Activated naive CD8-positive, alpha-beta T cell treated with anti-CD3 and anti-CD28 coated beads, Interleukin-2, amount 50 U/mL, for 24 hours (primary cell): Measurements from ENCODE around the gene NOTUM.
A peak's percentile ranks its signal among the peaks of the same experiment; 100 is the strongest.

Source experiments
- ATAC-seq: fragments of 150-1000 bp; cut with Tn5 transposase; one replicate; pipeline ENCODE4 v1.10.0; 2021
- DNase-seq: peaks from one replicate; pipeline ENCODE4 v3.0.0; 2021
- H3K27ac Mint-ChIP-seq: one replicate; pipeline ENCODE4 v1.8.0; 2021; ENCODE audit warnings: mild to moderate bottlenecking, mixed read lengths
- H3K27me3 Mint-ChIP-seq: one replicate; pipeline ENCODE4 v1.8.0; 2021; ENCODE audit warnings: mixed read lengths
- H3K36me3 Mint-ChIP-seq: one replicate; pipeline ENCODE4 v1.8.0; 2021; ENCODE audit warnings: low read depth, mixed read lengths
- H3K4me1 Mint-ChIP-seq: one replicate; pipeline ENCODE4 v1.8.0; 2021; ENCODE audit warnings: mixed read lengths
- H3K4me3 Mint-ChIP-seq: one replicate; pipeline ENCODE4 v1.8.0; 2021; ENCODE audit warnings: mild to moderate bottlenecking, moderate library complexity, mixed read lengths
- H3K9me3 Mint-ChIP-seq: one replicate; pipeline ENCODE4 v1.8.0; 2021; ENCODE audit warnings: mixed read lengths

NOTUM gene

GRCh38 chr17:81947189-81947588 is 13.8 kb downstream of the NOTUM start, which contains the start of gene MYADML2:
Gene MYADML2 (minus strand): TSS chr17:81947233. CDS start chr17:81941741, 5,492 bp downstream.
- no peak for DNase-seq
- no peak within 1 kb of the TSS for H3K27ac Mint-ChIP-seq
- no peak for ATAC-seq
- no peaks in the 10 kb centered on the region for H3K9me3 Mint-ChIP-seq
- no peaks in the 10 kb centered on the region for H3K36me3 Mint-ChIP-seq
- peaks cover 2% of the 10 kb centered on the region for H3K27me3 Mint-ChIP-seq
- H3K4me1 Mint-ChIP-seq: no peaks in the 10 kb centered on the region
- H3K4me3 Mint-ChIP-seq: no peak within 1 kb of the TSS

GRCh38 chr17:81944858-81945257 is 16.1 kb downstream of the NOTUM start:
- Mint-ChIP-seq H3K9me3 (no peaks in the 10 kb centered on the region), H3K4me3 (no peak overlapping the region), H3K4me1 (no peaks in the 10 kb centered on the region), H3K36me3 (no peaks in the 10 kb centered on the region), H3K27me3 (peaks cover 4% of the 10 kb centered on the region), H3K27ac (no peak overlapping the region)
- DNase-seq (no peak), ATAC-seq (no peak)

DNA sequence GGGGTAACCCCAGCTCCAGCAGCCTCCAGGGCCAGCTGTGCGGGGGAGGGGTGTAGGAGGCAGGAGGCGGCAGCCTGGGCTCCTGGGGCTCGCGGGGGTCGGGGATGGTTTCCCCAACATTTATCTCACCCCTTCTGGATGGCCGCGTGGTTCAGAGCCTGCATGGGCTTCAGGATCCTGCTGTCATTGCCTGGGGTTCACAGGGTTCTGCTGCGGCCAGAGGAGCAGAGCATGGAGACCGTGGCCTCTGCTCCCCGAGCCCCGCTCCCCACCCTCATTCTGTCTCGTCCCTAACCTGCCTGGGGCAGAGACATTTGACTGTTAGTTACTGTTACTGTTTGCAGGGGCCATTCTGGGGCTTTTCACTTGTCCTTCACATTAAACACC is 18.8 kb downstream of the NOTUM start:
- Mint-ChIP-seq H3K27ac (no peak overlapping the region), H3K4me1 (peaks cover 5% of the 10 kb centered on the region)
- ATAC-seq: no peak

DNA sequence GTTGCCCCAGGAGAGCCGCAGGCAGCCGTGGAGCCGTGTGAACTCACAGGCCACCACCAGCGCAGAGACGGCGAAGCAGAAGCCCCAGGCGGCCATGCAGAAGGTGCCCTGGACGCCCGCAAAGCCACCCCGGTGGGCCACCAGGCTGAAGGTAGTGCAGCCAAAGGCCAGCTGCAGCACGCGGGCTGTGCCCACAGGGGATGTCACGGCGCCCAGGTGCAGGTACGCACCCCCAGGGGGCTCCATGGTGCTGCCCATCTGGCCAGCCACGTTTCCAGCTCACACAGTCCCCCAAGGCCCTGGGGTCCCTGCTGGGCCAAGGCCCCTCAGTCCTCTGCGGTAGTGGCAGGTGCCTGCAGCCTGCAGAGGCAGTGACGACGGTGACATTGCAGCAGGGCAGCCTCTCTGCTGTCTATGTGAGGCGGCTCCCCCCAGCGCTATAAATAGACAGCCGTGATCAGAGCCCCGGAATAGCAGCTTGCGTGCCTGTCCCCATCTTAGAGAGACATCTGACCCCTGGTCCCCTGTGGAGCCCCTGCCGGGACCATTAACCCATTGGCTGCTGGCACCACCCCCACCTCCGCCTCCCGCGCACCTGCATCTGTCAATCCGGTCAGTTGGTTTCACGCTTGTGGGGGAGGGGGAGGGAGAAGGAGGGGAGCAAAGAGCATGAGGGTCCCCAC is 19.4 kb downstream of the NOTUM start:
- H3K4me1 Mint-ChIP-seq: peaks cover 6% of the 10 kb centered on the region
- no peaks in the 10 kb centered on the region for H3K36me3 Mint-ChIP-seq
- peaks cover 4% of the 10 kb centered on the region for H3K27me3 Mint-ChIP-seq
- ATAC-seq: no peak
- H3K4me3 Mint-ChIP-seq: no peak overlapping the region
- no peak for DNase-seq
- H3K9me3 Mint-ChIP-seq: no peaks in the 10 kb centered on the region
- no peak overlapping the region for H3K27ac Mint-ChIP-seq

More for the DNA sequence above, 18.8 kb downstream of the NOTUM start:
- peaks cover 4% of the 10 kb centered on the region for H3K27me3 Mint-ChIP-seq
- no peaks in the 10 kb centered on the region for H3K9me3 Mint-ChIP-seq
- H3K4me3 Mint-ChIP-seq: no peak overlapping the region
- no peak for DNase-seq
- no peaks in the 10 kb centered on the region for H3K36me3 Mint-ChIP-seq

- no peak for DNase-seq
- no peaks in the 10 kb centered on the region for H3K9me3 Mint-ChIP-seq
- no peak overlapping the region for H3K4me3 Mint-ChIP-seq
- peaks cover 2% of the 10 kb centered on the region for H3K36me3 Mint-ChIP-seq
- H3K4me1 Mint-ChIP-seq: peaks cover 12% of the 10 kb centered on the region
- H3K27ac Mint-ChIP-seq: no peak overlapping the region
- no peak for ATAC-seq
- peaks cover 4% of the 10 kb centered on the region for H3K27me3 Mint-ChIP-seq
These were observed 20.2 kb downstream of the NOTUM start for GRCh38 chr17:81940538-81941483.

DNA sequence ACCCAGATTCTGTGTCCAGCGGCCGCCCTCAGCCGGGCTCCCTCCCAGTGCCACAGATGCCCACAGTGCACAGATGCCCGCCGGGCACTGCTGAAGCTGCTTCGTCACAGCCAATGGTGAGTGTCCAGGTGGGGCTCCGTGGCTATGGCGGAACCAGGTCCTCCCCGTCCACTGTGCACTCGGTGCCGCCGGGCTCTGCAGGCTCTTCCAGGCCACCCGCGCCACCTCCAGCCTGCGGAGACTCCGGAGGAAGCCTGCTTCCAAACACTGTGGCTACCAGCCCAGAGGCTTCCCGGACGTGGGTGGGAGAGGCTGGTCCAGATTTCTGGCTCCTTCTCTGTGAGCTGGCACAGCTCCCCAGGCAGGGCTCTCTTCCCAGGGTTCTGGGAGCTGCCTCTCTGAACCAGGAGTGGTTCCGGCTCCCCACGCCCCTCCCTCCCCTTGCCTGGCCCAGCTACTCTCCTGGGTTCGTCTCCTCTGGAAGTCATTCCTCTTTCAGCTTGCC is 21.1 kb downstream of the NOTUM start:
- Mint-ChIP-seq H3K4me1 (peaks cover 17% of the 10 kb centered on the region), H3K4me3 (no peak overlapping the region), H3K27ac (no peak overlapping the region), H3K36me3 (peaks cover 5% of the 10 kb centered on the region), H3K9me3 (no peaks in the 10 kb centered on the region), H3K27me3 (peaks cover 4% of the 10 kb centered on the region)
- ATAC-seq (no peak), DNase-seq (no peak)

DNA sequence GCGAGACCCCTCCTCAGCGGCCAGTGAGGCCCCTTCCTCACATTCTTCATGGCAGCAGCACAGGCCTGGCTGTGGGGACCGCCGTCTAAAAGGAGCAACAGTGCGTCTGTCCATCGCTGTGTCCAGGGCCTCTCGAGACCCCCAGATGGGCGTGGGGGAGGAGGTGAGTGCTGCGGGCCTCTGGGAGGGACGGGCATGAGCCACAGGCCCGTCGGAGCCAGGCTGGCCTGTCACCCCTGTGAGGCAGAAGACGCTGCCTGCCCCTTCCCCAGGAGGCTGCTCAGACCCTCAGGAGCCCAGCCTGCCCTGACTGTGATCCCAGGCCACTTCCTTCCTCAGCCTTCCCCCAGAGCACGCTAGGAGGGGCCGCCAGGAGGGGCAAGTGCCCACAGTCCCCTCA is 21.8 kb downstream of the NOTUM start:
- no peaks in the 10 kb centered on the region for H3K9me3 Mint-ChIP-seq
- H3K27ac Mint-ChIP-seq: no peak overlapping the region
- H3K36me3 Mint-ChIP-seq: peaks cover 5% of the 10 kb centered on the region
- H3K4me1 Mint-ChIP-seq: peaks cover 18% of the 10 kb centered on the region
- no peak overlapping the region for H3K4me3 Mint-ChIP-seq
- ATAC-seq (no peak), DNase-seq (no peak)
- peaks cover 4% of the 10 kb centered on the region for H3K27me3 Mint-ChIP-seq

GRCh38 chr17:81935709-81936084 is 25.3 kb downstream of the NOTUM start:
- Mint-ChIP-seq H3K27ac (peak overlapping the region; percentile 59), H3K4me1 (peaks cover 31% of the 10 kb centered on the region), H3K4me3 (peak overlapping the region; percentile 85), H3K27me3 (peaks cover 2% of the 10 kb centered on the region), H3K9me3 (no peaks in the 10 kb centered on the region), H3K36me3 (peaks cover 19% of the 10 kb centered on the region)
- ATAC-seq: no peak
- no peak for DNase-seq

- peaks cover 19% of the 10 kb centered on the region for H3K36me3 Mint-ChIP-seq
- H3K4me3 Mint-ChIP-seq: peak overlapping the region; percentile 85
- H3K27ac Mint-ChIP-seq: no peak overlapping the region
- ATAC-seq (no peak), DNase-seq (no peak)
- peaks cover 34% of the 10 kb centered on the region for H3K4me1 Mint-ChIP-seq
- H3K27me3 Mint-ChIP-seq: no peaks in the 10 kb centered on the region
- no peaks in the 10 kb centered on the region for H3K9me3 Mint-ChIP-seq
These were observed 25.9 kb downstream of the NOTUM start for GRCh38 chr17:81934850-81935708.

- Mint-ChIP-seq H3K27me3 (peaks cover 2% of the 10 kb centered on the region), H3K9me3 (no peaks in the 10 kb centered on the region), H3K4me3 (no peak overlapping the region), H3K36me3 (peaks cover 19% of the 10 kb centered on the region), H3K4me1 (peaks cover 34% of the 10 kb centered on the region), H3K27ac (peak overlapping the region; percentile 39)
- no peak for DNase-seq
- no peak for ATAC-seq
These were observed 26.8 kb downstream of the NOTUM start for GRCh38 chr17:81934098-81934757.

GRCh38 chr17:81933178-81933699 is 27.7 kb downstream of the NOTUM start:
- H3K27me3 Mint-ChIP-seq: peaks cover 4% of the 10 kb centered on the region
- H3K4me3 Mint-ChIP-seq: no peak overlapping the region
- H3K36me3 Mint-ChIP-seq: peaks cover 19% of the 10 kb centered on the region
- no peaks in the 10 kb centered on the region for H3K9me3 Mint-ChIP-seq
- no peak overlapping the region for H3K27ac Mint-ChIP-seq
- DNase-seq (no peak), ATAC-seq (no peak)
- peaks cover 37% of the 10 kb centered on the region for H3K4me1 Mint-ChIP-seq

GRCh38 chr17:81932333-81932983 is 28.5 kb downstream of the NOTUM start:
- Mint-ChIP-seq H3K27ac (no peak overlapping the region), H3K9me3 (no peaks in the 10 kb centered on the region), H3K27me3 (peaks cover 4% of the 10 kb centered on the region)

DNA sequence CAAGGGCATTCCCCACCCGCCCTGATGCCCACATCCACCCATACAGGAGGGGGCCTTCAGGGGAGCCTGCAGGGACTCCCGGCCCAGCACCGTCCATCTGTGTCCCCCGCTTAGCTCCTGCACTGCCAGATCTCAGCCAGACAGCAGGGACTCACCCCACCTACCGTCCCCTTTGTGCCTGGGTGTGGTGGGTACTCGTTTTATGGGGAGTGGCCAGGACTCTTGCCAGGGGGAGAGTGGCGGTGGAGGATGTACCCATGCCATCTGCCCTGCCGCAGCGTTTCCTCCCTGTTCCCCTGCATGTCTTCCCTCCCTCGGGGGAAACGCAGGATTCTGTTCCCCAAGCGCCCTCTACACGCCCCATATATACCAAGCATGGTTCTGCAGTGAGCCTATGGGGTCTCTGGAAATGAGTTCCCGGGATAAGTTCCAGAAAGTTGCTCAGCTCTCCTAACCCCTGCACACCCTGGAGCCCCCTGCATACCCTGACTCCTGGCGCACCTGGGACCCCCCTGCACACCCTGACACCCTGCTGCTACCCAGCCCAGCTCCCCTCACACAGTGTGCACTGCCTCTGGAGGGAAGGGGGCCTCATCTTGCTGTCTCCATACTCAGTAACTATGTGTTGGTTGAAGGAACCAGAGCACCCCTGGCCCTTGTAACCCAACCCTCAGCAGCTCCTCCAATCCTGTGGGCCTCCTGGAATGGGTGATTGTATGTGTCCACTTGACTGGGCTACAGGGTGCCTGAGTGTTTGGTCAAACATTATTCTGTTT is 29.2 kb downstream of the NOTUM start:
- H3K4me3 Mint-ChIP-seq: no peak overlapping the region
- no peaks in the 10 kb centered on the region for H3K9me3 Mint-ChIP-seq
- ATAC-seq (no peak), DNase-seq (no peak)
- peaks cover 4% of the 10 kb centered on the region for H3K27me3 Mint-ChIP-seq
- peaks cover 19% of the 10 kb centered on the region for H3K36me3 Mint-ChIP-seq
- H3K27ac Mint-ChIP-seq: no peak overlapping the region
- H3K4me1 Mint-ChIP-seq: peaks cover 33% of the 10 kb centered on the region

More at GRCh38 chr17:81932333-81932983, 28.5 kb downstream of the NOTUM start:
- H3K4me3 Mint-ChIP-seq: no peak overlapping the region
- H3K36me3 Mint-ChIP-seq: peaks cover 19% of the 10 kb centered on the region
- no peak for DNase-seq
- H3K4me1 Mint-ChIP-seq: peaks cover 33% of the 10 kb centered on the region
- no peak for ATAC-seq
